ENCODE measurements around the gene CCHCR1.

DNA sequence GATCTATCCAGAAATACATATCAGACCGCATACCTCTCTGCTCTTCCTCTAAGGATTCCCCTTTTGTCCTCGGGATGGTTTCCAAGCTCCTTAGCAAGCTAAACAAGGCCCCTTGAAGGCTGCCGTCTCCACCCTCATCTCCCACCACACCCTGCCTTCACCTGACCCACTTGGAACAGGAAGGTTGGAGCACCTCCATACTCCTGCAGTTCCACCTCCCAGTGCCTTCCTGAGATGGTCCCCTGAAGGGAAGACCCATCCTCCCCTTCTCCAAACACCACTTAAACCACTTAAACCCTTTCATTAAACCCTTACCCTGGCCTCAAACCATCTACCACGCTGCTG lies 21.4 kb upstream of the CCHCR1 start:
- TF ChIP-seq, protein P1, sequence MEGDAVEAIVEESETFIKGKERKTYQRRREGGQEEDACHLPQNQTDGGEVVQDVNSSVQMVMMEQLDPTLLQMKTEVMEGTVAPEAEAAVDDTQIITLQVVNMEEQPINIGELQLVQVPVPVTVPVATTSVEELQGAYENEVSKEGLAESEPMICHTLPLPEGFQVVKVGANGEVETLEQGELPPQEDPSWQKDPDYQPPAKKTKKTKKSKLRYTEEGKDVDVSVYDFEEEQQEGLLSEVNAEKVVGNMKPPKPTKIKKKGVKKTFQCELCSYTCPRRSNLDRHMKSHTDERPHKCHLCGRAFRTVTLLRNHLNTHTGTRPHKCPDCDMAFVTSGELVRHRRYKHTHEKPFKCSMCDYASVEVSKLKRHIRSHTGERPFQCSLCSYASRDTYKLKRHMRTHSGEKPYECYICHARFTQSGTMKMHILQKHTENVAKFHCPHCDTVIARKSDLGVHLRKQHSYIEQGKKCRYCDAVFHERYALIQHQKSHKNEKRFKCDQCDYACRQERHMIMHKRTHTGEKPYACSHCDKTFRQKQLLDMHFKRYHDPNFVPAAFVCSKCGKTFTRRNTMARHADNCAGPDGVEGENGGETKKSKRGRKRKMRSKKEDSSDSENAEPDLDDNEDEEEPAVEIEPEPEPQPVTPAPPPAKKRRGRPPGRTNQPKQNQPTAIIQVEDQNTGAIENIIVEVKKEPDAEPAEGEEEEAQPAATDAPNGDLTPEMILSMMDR (conservative IDR thresholded peaks at IDR 0.05; ENCODE audit: low read depth in 2 of 2): no peak
- TF ChIP-seq EZH2phosphoT487 (IDR thresholded peaks at IDR 0.05; ENCODE audit: unreplicated experiment) (no peak), CREB1 (CRISPR knock-in tag; IDR thresholded peaks at IDR 0.05; ENCODE audit: low read depth) (no peak), EZH2 (IDR thresholded peaks at IDR 0.05; ENCODE audit: low read depth, unreplicated experiment) (no peak), POLR2AphosphoS5 (IDR thresholded peaks at IDR 0.05; ENCODE audit: low read depth) (no peak), JUNB (IDR thresholded peaks at IDR 0.05; ENCODE audit: unreplicated experiment) (no peak)
